Astrocyte of the spinal cord (primary cell): ENCODE measurements around the gene DENND2A.

ENCODE experiments used
- DNase-seq: peaks from one replicate; pipeline ENCODE4 v3.0.0; 2011; ENCODE audit warnings: low read depth, low spot score
- H3K4me3 ChIP-seq: 2 replicates; pipeline ENCODE4 v1.5.1; 2011; ENCODE audit warnings: low read depth, mild to moderate bottlenecking, low read length, moderate library complexity
- CTCF ChIP-seq: IDR thresholded peaks from 2 replicates; pipeline ENCODE4 v1.5.1; 2012; ENCODE audit warnings: low read depth, mild to moderate bottlenecking, low read length, inconsistent platforms
- in situ Hi-C: cut with HindIII; loops from 2 replicates; pipeline ENCODE4 v1.10.0; 2017; ENCODE audit warnings: low sequenced_read_pairs

Gene DENND2A

DNA sequence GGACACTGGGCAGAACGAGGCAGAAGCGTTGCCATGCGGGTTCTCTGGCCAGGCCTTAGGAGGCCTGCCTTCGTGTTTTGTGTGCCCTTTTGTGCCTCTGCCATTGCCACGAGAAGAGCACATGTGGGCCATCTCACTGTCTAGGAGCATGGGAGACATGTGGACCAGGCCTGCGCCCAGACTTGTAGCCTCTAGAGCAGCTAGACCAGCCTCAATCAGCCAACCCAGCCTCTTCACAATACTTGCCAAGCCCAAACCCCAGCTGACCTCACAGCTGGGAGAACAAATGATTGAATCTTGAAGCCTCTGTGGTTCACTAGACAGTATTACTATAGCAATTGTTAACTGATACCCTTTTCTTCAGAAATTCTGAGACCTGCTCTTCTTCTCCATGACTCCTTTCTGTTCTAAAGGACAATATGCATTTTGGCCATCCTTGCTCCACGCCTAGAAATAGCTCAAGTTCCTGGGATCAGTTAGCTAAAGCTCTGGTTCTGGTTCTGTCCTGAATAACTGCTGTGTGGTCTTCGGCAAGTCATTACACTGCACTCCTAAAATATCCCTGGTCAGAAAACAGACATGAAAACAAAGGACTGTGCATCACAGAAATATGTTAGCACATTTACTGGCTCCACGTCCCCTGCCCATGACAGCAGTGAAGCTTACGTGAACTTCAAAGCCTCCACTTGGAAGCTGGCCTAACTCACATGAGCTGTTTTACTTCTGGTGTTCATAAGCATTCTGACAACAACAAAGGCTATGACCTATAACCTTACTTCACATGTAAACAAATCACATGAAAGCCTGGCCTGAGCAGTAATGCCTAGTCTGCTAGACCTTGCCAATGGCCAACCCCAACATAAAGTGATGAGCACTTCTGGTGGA lies 89.0 kb downstream of the DENND2A start:
- H3K4me3 ChIP-seq, result no peak overlapping the region
- no peak for DNase-seq
- in situ Hi-C loops, result no loop called here
- TF ChIP-seq CTCF, result no peak

GRCh38 chr7:140546947-140547346 lies 93.7 kb downstream of the DENND2A start:
- no peak for DNase-seq
- H3K4me3 ChIP-seq, result no peak overlapping the region
- in situ Hi-C loops, result no loop called here
- TF ChIP-seq CTCF, result no peak

DNA sequence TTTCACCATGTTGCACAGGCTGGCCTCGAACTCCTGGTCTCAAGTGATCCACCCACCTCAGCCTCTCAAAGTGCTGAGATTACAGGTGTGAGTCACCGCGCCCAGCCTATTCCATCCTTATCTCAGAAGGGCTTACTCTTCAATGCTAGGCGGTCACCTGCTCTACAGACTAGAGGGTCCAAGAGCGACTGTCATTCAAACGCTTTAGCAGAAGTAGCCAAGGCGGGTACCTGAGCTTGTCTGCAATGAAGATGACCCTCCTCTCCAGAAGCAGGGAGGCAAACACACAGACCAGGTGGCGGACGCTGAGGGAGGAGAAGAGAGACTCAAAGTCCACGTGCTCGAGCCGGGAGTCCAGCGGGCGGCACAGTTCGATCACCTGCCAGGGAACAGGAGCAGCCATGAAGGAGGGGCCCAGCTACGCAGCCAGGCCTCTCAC lies 96.2 kb downstream of the DENND2A start:
- TF ChIP-seq CTCF, result no peak
- H3K4me3 ChIP-seq, result no peak overlapping the region
- in situ Hi-C loops, result no loop called here
- DNase-seq, result no peak

GRCh38 chr7:140542228-140542603 lies 98.4 kb downstream of the DENND2A start:
- in situ Hi-C loops, result no loop called here
- no peak overlapping the region for H3K4me3 ChIP-seq
- peak; percentile 56 for DNase-seq
- TF ChIP-seq CTCF, result no peak

GRCh38 chr7:140541513-140542227 lies 98.9 kb downstream of the DENND2A start:
- H3K4me3 ChIP-seq, result no peak overlapping the region
- no peak for TF ChIP-seq CTCF
- in situ Hi-C loops, result no loop called here
- peak; percentile 93 for DNase-seq

DNA sequence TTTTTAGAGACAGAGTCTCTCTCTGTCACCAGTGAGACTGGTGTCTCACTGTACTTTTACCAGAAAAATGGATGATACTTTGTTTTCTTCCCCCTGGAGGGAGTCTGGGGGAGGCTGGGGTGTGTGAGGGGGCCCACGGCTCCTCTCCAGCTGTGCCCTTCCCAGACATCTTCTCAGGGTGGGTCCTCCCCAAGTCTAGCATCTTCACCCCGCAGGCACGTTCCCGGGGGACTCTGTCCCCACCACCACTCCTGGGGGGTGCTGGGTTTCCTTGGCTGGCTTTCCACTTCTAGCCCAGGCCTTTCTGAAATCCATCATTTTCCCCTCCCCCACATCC lies 99.5 kb downstream of the DENND2A start:
- H3K4me3 ChIP-seq, result no peak overlapping the region
- TF ChIP-seq CTCF, result no peak
- in situ Hi-C loops, result no loop called here
- DNase-seq, result no peak
